ENCODE measurements around the gene STX10.

GRCh38 chr19:13127811-13128575, 22.2 kb downstream of the STX10 start:
- TF ChIP-seq CTCF (IDR thresholded peaks at IDR 0.05) (no peak), EZH2phosphoT487 (IDR thresholded peaks at IDR 0.05) (no peak)
